ENCODE measurements around the gene AGAP2. TPM values are rescaled to one million over a fixed set of nuclear protein-coding genes. Genes with fewer than 3 reads are reported as not detected.

The AGAP2 gene
- total and polyA plus RNA-seq, 2 of the 8 experiments (the other 6 are each of a cell fraction or from before 2014, with no cell fraction given), result 1.5 TPM

DNA sequence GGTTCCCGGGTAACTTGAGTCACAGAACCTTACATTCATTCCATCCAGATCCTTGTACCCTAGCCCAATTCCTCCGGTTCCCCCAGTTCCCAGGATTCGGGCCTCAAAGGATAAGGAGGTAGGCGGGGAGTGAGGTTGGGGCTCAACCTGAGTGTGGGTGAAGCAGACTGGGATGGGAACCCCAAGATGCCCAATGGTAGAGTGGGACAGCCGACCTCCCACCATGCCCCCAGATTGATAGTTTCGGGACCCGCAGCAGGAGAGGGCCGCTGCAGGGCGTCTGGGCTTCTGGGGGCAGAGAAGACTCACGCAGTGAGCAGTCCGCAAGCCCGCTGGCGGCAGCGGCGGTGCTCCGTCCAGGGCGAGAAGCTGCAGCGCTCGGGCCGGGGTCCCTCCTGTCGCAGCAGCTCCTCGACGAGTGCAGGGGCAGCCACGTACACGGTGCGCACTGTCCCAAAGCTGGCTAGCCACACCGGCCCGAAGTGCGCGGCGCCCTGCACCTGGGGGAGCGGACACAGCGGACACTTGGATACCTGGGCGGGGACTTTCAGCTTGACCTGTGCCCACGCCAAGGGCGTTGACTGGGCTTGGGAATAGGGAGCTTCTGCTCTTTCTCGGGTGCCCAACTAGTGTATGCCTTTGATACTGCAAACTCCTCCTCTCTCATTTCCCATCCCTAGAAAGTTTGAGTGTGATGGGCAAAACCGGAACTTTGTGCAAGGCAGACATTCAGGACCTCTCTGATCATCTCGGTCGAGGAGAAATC lies 27.3 kb upstream of the AGAP2 start:
- Histone ChIP-seq H3K27ac (ENCODE audit: low read depth, low read length) (no peak overlapping the region), H2AK5ac (ENCODE audit: low read depth, low read length) (no peak overlapping the region), H3K4me3 (ENCODE audit: extremely low read depth in 1 of 4, insufficient read depth in 2 of 4, low read depth in 3 of 4, low read length in 4 of 4) (peak overlapping the region; percentile 39 to 66 (median 64)), H3K14ac (ENCODE audit: insufficient read length) (no peak overlapping the region), H4K8ac (ENCODE audit: extremely low read depth, insufficient read depth, low read length) (peak overlapping the region; percentile 39; the same call in 1 of the 2 replicates), H2BK12ac (ENCODE audit: low read depth, low read length) (no peak overlapping the region), H3K4me1 (replicated peaks in 1 of 4; ENCODE audit: control insufficient read depth in 3 of 4, insufficient read depth in 4 of 4, low read length in 3 of 4) (peaks cover 13 to 22% (median 19%) of the 10 kb centered on the region in 4 experiments), H3K9ac (replicated peaks in 1 of 4; ENCODE audit: extremely low read depth in 1 of 4, low read depth in 3 of 4, low read length in 3 of 4) (no peak overlapping the region), H4K5ac (ENCODE audit: insufficient read length, low read depth, low read length) (no peak overlapping the region), H4K91ac (replicated peaks; ENCODE audit: insufficient read length, low read length) (no peak overlapping the region), H3K79me1 (ENCODE audit: low read depth, low read length) (no peaks in the 10 kb centered on the region), H3K79me2 (ENCODE audit: control insufficient read depth in 1 of 2, insufficient read depth in 2 of 2, low read length in 2 of 2) (0 out of 4 replicates have a peak, but pooled peaks cover 0 to 2% of the 10 kb centered on the region in 2 experiments), H3K9me3 (ENCODE audit: insufficient read depth in 2 of 2, low read depth in 1 of 2, low read length in 1 of 2) (no peaks in the 10 kb centered on the region), H3K4me2 (ENCODE audit: insufficient read depth in 1 of 2, low read depth in 2 of 2, low read length in 2 of 2) (peak overlapping the region; percentile 87 to 96), H2BK15ac (ENCODE audit: low read length) (peak overlapping the region; percentile 29; the same call in 1 of the 2 replicates), H4K20me1 (replicated peaks in 1 of 2; ENCODE audit: control insufficient read depth in 1 of 2, insufficient read depth in 2 of 2, low read length in 2 of 2) (peaks cover 0 to 4% of the 10 kb centered on the region in 2 experiments), H3K23ac (ENCODE audit: insufficient read length) (no peak overlapping the region), H2AFZ (ENCODE audit: low read length) (no peak overlapping the region; the same call in 1 of the 2 replicates), H3K36me3 (ENCODE audit: control insufficient read depth in 2 of 4, insufficient read depth in 4 of 4, low read length in 3 of 4) (peaks cover 11 to 17% (median 14%) of the 10 kb centered on the region in 4 experiments; a peak in 7 of 8 replicates), H3K23me2 (ENCODE audit: low read depth, low read length) (peaks cover 23% of the 10 kb centered on the region), H3K4ac (replicated peaks; ENCODE audit: insufficient read length, low read depth, low read length) (no peak overlapping the region), H3K27me3 (replicated peaks in 1 of 4; ENCODE audit: control insufficient read depth in 3 of 4, extremely low read depth in 1 of 4, insufficient read depth in 3 of 4, low read length in 3 of 4) (peaks cover 22 to 39% (median 37%) of the 10 kb centered on the region in 4 experiments), H2BK20ac (ENCODE audit: low read length) (no peak overlapping the region), H3K18ac (ENCODE audit: extremely low read depth, low read length) (no peak overlapping the region), H3K56ac (replicated peaks; ENCODE audit: insufficient read length, low read depth, low read length) (no peak overlapping the region), H2BK120ac (replicated peaks; ENCODE audit: low read depth, low read length) (no peak overlapping the region), H2BK5ac (ENCODE audit: low read depth, low read length) (no peak overlapping the region)
- WGBS, 2 experiments (ENCODE audit: extremely low coverage in 1 of 2, insufficient coverage in 1 of 2, insufficient read length in 1 of 2, insufficient replicate concordance in 2 of 2, low coverage in 1 of 2, low lambda C conversion rate in 2 of 2, missing lambda C conversion rate in 1 of 2), result 8% methylated on average over 40 of the region's 40 CpGs; no CpG with 5 or more reads in 1 of the 2 experiments
- POLR2A ChIA-PET (ENCODE audit: partially characterized antibody), result interaction anchor here (0.7 to 5.3 kb wide), 17 partner anchors 10 to 79 kb away, joined by 3 to 35 read pairs (median 5); partner anchors contain the start of genes CDK4, MARCHF9, TSFM and TSPAN31
- DNase-seq (ENCODE audit: low read depth in 1 of 2, low spot score in 2 of 2), result no peak
- TF ChIP-seq EZH2 (IDR thresholded peaks at IDR 0.05; ENCODE audit: low read depth, low read length, severe bottlenecking) (peak; percentile 52), HDAC2 (IDR thresholded peaks at IDR 0.05; ENCODE audit: borderline replicate concordance in 1 of 2, low read depth in 2 of 2, low read length in 2 of 2) (no peak), CHD2 (IDR thresholded peaks at IDR 0.05; ENCODE audit: low read length) (no peak), SUZ12 (IDR thresholded peaks at IDR 0.05; ENCODE audit: low read length) (peak; percentile 79)
- FAIRE-seq, result no peak
- CTCF ChIA-PET (ENCODE audit: partially characterized antibody), result interaction anchor here (0.6 to 3.9 kb wide), 9 partner anchors 9 to 129 kb away, joined by 3 to 40 read pairs (median 4); partner anchors contain the start of gene TSFM
